GM12878 (cell line): ENCODE data around the gene CCDC12. TPM values are rescaled to one million over a fixed set of nuclear protein-coding genes. Genes with fewer than 3 reads are reported as not detected.

Experiments used
- ATAC-seq: fragments of 200-7000 bp; cut with Tn5 transposase; 3 replicates; pipeline ENCODE4 v1.9.1; 2020; ENCODE audit warnings: mild to moderate bottlenecking, moderate library complexity
- BruUV-seq: library from RNA; stranded (reverse); fragments of 400-500 nt; replicated peaks from 2 replicates; lab custom pipeline; 2021; lab: Mats Ljungman, UMichigan
- CTCF ChIA-PET: fragments of 300-600 bp; sonication (Branson Sonifier 250); formaldehyde crosslinking; extraction: SDS; loops from one replicate; lab custom pipeline; 2021; ENCODE audit warnings: inconsistent platforms; lab: Yijun Ruan, JAX
- POLR2A ChIA-PET: fragments of 350-600 bp; formaldehyde crosslinking; extraction: SDS; loops from one replicate; lab custom pipeline; 2021; ENCODE audit warnings: inconsistent platforms; lab: Charles Lee
- RAD21 ChIA-PET: fragments of 300-600 bp; sonication (Branson Sonifier 250); formaldehyde crosslinking; loops from one replicate; lab custom pipeline; 2023; ENCODE audit warnings: antibody characterized with exemption; ENCODE audit not compliant: unreplicated experiment; lab: Charles Lee
- SMC1A ChIA-PET: fragments of 300-600 bp; sonication (Branson Sonifier 250); formaldehyde crosslinking; loops from one replicate; lab custom pipeline; 2023; ENCODE audit not compliant: unreplicated experiment, uncharacterized antibody; lab: Charles Lee
- DNase-seq: peaks from one replicate; pipeline ENCODE4 v3.0.0-alpha.2; 2011; ENCODE audit warnings: low read depth, low spot score
- FAIRE-seq: peaks from 3 replicates; lab custom pipeline; 2011; peaks lifted over from hg19 to GRCh38; lab: Jason Lieb, UNC
- H2AFZ ChIP-seq: 2 replicates; pipeline ENCODE4 v1.6.0; 2011; ENCODE audit warnings: low read depth, low read length, control low read depth; ENCODE audit not compliant: control insufficient read depth
- H3K27ac ChIP-seq: 2 replicates; pipeline ENCODE4 v1.5.1; 2011; ENCODE audit warnings: control low read depth; ENCODE audit not compliant: control insufficient read depth, insufficient read depth
- H3K27me3 ChIP-seq, 2 experiments: replicated peaks in 1 of 2; 2 replicates each; pipeline versions ENCODE4 v1.6.0 to v1.6.1; 2011; ENCODE audit warnings: low read length in 1 of 2; ENCODE audit not compliant: control insufficient read depth in 2 of 2, insufficient read depth in 2 of 2
- H3K36me3 ChIP-seq, 2 experiments: 2 replicates each; pipeline ENCODE4 v1.5.1; 2011; ENCODE audit warnings: low read length in 1 of 2; ENCODE audit not compliant: control insufficient read depth in 2 of 2, insufficient read depth in 2 of 2
- H3K4me1 ChIP-seq: 2 replicates; pipeline ENCODE4 v1.6.1; 2011; ENCODE audit warnings: mild to moderate bottlenecking, low read length, moderate library complexity, mixed read lengths; ENCODE audit not compliant: control insufficient read depth, insufficient read depth
- H3K4me2 ChIP-seq: 2 replicates; pipeline ENCODE4 v1.6.0; 2011; ENCODE audit warnings: control low read depth; ENCODE audit not compliant: control insufficient read depth, insufficient read depth
- H3K4me3 ChIP-seq: fragments of 200-600 bp; sonication (generic); 2 replicates; pipeline ENCODE4 v1.5.1; 2016
- H3K79me2 ChIP-seq: 2 replicates; pipeline ENCODE4 v1.6.0; 2011; ENCODE audit warnings: low read length; ENCODE audit not compliant: control insufficient read depth, insufficient read depth
- H3K9ac ChIP-seq: 2 replicates; pipeline ENCODE4 v1.8.0; 2011; ENCODE audit warnings: low read length, control low read depth, mixed read lengths; ENCODE audit not compliant: control insufficient read depth, insufficient read depth
- H3K9me3 ChIP-seq: replicated peaks from 3 replicates; pipeline ENCODE4 v1.5.1; 2011; ENCODE audit warnings: mild to moderate bottlenecking, low read length; ENCODE audit not compliant: control insufficient read depth, insufficient read depth
- H4K20me1 ChIP-seq: 2 replicates; pipeline ENCODE4 v1.6.0; 2011; ENCODE audit not compliant: control insufficient read depth, insufficient read depth
- BACH1 ChIP-seq: fragments of 450-650 bp; IDR thresholded peaks from 2 replicates; pipeline ENCODE4 v1.6.1; 2017; ENCODE audit warnings: mild to moderate bottlenecking, borderline replicate concordance
- BHLHE40 ChIP-seq, 2 experiments: fragments of 450-650 bp in 1 of 2; IDR thresholded peaks; 2 replicates each; pipeline ENCODE4 v1.6.1; 2011 to 2017; ENCODE audit warnings: low read depth in 2 of 2, borderline replicate concordance in 1 of 2, improper control_type of control experiment in 1 of 2, low read length in 1 of 2, mild to moderate bottlenecking in 1 of 2
- CHD1 ChIP-seq: IDR thresholded peaks from 2 replicates; pipeline ENCODE4 v1.6.1; 2012; ENCODE audit warnings: low read depth, low read length, improper control_type of control experiment
- CREM ChIP-seq: IDR thresholded peaks from 2 replicates; pipeline ENCODE4 v1.6.1; 2014; ENCODE audit warnings: antibody characterized with exemption, low read depth
- FOS ChIP-seq: IDR thresholded peaks from 3 replicates; pipeline ENCODE4 v1.6.1; 2011; ENCODE audit warnings: borderline replicate concordance; ENCODE audit not compliant: insufficient read length; ENCODE audit errors: extremely low read depth
- FOXK2 ChIP-seq: fragments of 450-650 bp; IDR thresholded peaks from 2 replicates; pipeline ENCODE4 v1.6.1; 2017; ENCODE audit warnings: mild to moderate bottlenecking, moderate library complexity
- NFYA ChIP-seq: IDR thresholded peaks from 2 replicates; pipeline ENCODE4 v1.6.1; 2011; ENCODE audit warnings: low read depth, mild to moderate bottlenecking, low read length, improper control_type of control experiment, borderline replicate concordance
- NR2C2 ChIP-seq: IDR thresholded peaks from 2 replicates; pipeline ENCODE4 v1.6.1; 2011; ENCODE audit warnings: borderline replicate concordance, low read depth; ENCODE audit not compliant: control insufficient read depth, insufficient read length
- NR2F1 ChIP-seq: fragments of 450-650 bp; conservative IDR thresholded peaks from 2 replicates; pipeline ENCODE4 v1.6.1; 2017; ENCODE audit warnings: mild to moderate bottlenecking
- RAD21 ChIP-seq: IDR thresholded peaks from 2 replicates; pipeline ENCODE4 v1.6.1; 2011; ENCODE audit warnings: mild to moderate bottlenecking, low read depth, low read length, moderate library complexity; ENCODE audit not compliant: insufficient read depth
- RCOR1 ChIP-seq: conservative IDR thresholded peaks from 2 replicates; pipeline ENCODE4 v1.6.1; 2012; ENCODE audit warnings: low read depth, low read length, improper control_type of control experiment
- SMAD1 ChIP-seq: fragments of 450-650 bp; IDR thresholded peaks from 2 replicates; pipeline ENCODE4 v1.6.1; 2018; ENCODE audit warnings: mild to moderate bottlenecking, low read depth; ENCODE audit not compliant: partially characterized antibody
- ZZZ3 ChIP-seq: IDR thresholded peaks from 2 replicates; pipeline ENCODE4 v1.6.1; 2011; ENCODE audit warnings: low read depth; ENCODE audit not compliant: control insufficient read depth, insufficient read length
- whole genome bisulfite sequencing: methylation state at CpG from one replicate; pipeline ENCODE4 v1.1.6; 2016; ENCODE audit warnings: low lambda C conversion rate; ENCODE audit not compliant: insufficient replicate concordance, insufficient coverage; ENCODE audit errors: missing lambda C conversion rate; 5-methylcytosine and 5-hydroxymethylcytosine counted together
- in situ Hi-C: fragments of 300-500 bp; cut with MboI; formaldehyde crosslinking; loops from 9 replicates; pipeline ENCODE4 v1.14.3; 2018; ENCODE audit warnings: mixed read lengths
- intact Hi-C: fragments of 100-400 bp; cut with micrococcal nuclease; formaldehyde crosslinking; loops from one replicate; pipeline ENCODE4 v1.14.2; 2022; ENCODE audit not compliant: unreplicated experiment
- polyA plus RNA-seq, 11 experiments: library from polyadenylated mRNA; depleted of rRNA in 4 of 11; unstranded in 6 of 11; stranded (reverse) in 5 of 11; fragments of >200 nt; fragmentation: Nextera tagmentation in 4 of 11; fragmentation: Illumina TruSeq in 1 of 11; extraction: Ambion mirVana in 4 of 11; extraction: Trizol in 1 of 11; gene quantifications; 1 replicate in 1 of 11; 2 replicates in 10 of 11; pipeline versions ENCODE4 v1.2.1 to v1.2.3, GENCODE V29; 2011 to 2016; ENCODE audit warnings: inconsistent platforms in 2 of 11, missing spikeins in 2 of 11, low read depth in 1 of 11
- total RNA-seq, 4 experiments: library from RNA; depleted of rRNA in 3 of 4; stranded (reverse); fragments of >200 nt in 3 of 4; fragmentation: Illumina TruSeq in 1 of 4; extraction: Trizol in 1 of 4; gene quantifications; 2 replicates each; pipeline versions ENCODE4 v1.2.1 to v1.2.3, GENCODE V29; 2013 to 2021
- TF ChIP-seq, protein P1 (sequence below): fragments of 450-650 bp; IDR thresholded peaks from 2 replicates; pipeline ENCODE4 v1.6.1; 2018; ENCODE audit warnings: mild to moderate bottlenecking, low read depth, moderate library complexity; ENCODE audit not compliant: partially characterized antibody
- TF ChIP-seq, protein P2 (sequence below): IDR thresholded peaks from 2 replicates; pipeline ENCODE4 v1.6.1; 2011; ENCODE audit warnings: borderline replicate concordance, low read depth, mild to moderate bottlenecking, moderate library complexity, low read length; ENCODE audit not compliant: insufficient read depth, poor library complexity, severe bottlenecking
- TF ChIP-seq, protein P3 (sequence below): IDR thresholded peaks from 2 replicates; pipeline ENCODE4 v1.6.1; 2011; ENCODE audit warnings: low read depth, mild to moderate bottlenecking, low read length, moderate library complexity, borderline replicate concordance; ENCODE audit errors: extremely low read depth

CCDC12 gene
- total and polyA plus RNA-seq, 10 of the 15 experiments (the other 5 are each of a cell fraction or from before 2014, with no cell fraction given), result 9.2 to 91.4 (median 61.3) TPM

DNA sequence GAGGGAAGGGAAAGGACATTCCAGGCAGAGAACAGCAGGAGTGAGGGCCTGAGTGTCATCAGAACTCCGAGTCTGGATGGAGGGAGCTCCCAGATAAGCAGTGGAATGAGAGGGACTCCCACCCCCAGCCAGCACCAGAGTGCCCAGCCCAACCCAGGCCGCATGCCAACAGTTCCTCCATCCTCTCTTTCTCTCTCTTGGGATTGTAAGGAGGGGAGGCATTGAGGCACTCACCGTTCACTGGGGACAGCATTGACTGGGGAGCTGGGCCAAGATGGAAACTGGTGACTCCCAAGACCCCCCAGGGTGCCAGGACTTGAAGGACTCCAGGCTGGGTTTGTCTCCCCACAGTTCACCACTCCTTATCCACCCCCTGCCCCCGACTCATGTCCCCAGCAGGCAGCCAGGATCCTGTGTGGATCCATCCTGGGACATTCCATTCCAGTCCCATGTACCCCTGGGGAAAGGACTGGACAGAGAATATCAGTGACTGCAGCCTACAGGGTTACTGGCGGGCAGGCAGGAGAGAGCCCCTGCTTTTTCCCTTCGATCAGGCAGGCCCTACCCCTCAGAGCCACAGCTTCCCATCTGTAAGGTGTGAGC lies 83.3 kb downstream of the CCDC12 start:
- POLR2A ChIA-PET, result no interaction called here
- in situ Hi-C loops, result no loop called here

More for the DNA sequence above, 83.3 kb downstream of the CCDC12 start:
- Histone ChIP-seq H3K4me1 (no peaks in the 10 kb centered on the region; the same call in 1 of the 2 replicates), H3K79me2 (no peaks in the 10 kb centered on the region), H3K4me3 (no peak overlapping the region), H3K4me2 (no peak overlapping the region)
- BruUV-seq, result no TSS peak
- no peak for TF ChIP-seq FOS
- no peak for TF ChIP-seq NR2C2
- TF ChIP-seq SMAD1, result no peak
- TF ChIP-seq NFYA, result no peak
- no peak for TF ChIP-seq BACH1
- no peak for TF ChIP-seq RCOR1
- TF ChIP-seq, protein P1, sequence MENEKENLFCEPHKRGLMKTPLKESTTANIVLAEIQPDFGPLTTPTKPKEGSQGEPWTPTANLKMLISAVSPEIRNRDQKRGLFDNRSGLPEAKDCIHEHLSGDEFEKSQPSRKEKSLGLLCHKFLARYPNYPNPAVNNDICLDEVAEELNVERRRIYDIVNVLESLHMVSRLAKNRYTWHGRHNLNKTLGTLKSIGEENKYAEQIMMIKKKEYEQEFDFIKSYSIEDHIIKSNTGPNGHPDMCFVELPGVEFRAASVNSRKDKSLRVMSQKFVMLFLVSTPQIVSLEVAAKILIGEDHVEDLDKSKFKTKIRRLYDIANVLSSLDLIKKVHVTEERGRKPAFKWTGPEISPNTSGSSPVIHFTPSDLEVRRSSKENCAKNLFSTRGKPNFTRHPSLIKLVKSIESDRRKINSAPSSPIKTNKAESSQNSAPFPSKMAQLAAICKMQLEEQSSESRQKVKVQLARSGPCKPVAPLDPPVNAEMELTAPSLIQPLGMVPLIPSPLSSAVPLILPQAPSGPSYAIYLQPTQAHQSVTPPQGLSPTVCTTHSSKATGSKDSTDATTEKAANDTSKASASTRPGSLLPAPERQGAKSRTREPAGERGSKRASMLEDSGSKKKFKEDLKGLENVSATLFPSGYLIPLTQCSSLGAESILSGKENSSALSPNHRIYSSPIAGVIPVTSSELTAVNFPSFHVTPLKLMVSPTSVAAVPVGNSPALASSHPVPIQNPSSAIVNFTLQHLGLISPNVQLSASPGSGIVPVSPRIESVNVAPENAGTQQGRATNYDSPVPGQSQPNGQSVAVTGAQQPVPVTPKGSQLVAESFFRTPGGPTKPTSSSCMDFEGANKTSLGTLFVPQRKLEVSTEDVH, result no peak
- no peak for TF ChIP-seq CREM
- no peak for TF ChIP-seq ZZZ3
- TF ChIP-seq CHD1, result no peak
- TF ChIP-seq BHLHE40 (IDR thresholded peaks at IDR 0.05; ENCODE audit: borderline replicate concordance in 1 of 2, low read depth in 2 of 2, low read length in 1 of 2), result no peak
- TF ChIP-seq, protein P2, sequence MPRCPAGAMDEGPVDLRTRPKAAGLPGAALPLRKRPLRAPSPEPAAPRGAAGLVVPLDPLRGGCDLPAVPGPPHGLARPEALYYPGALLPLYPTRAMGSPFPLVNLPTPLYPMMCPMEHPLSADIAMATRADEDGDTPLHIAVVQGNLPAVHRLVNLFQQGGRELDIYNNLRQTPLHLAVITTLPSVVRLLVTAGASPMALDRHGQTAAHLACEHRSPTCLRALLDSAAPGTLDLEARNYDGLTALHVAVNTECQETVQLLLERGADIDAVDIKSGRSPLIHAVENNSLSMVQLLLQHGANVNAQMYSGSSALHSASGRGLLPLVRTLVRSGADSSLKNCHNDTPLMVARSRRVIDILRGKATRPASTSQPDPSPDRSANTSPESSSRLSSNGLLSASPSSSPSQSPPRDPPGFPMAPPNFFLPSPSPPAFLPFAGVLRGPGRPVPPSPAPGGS, result no peak
- TF ChIP-seq, protein P3, sequence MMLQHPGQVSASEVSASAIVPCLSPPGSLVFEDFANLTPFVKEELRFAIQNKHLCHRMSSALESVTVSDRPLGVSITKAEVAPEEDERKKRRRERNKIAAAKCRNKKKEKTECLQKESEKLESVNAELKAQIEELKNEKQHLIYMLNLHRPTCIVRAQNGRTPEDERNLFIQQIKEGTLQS, result no peak
- no peak for TF ChIP-seq RAD21
- TF ChIP-seq NR2F1, result no peak
- no peak for TF ChIP-seq FOXK2
- TF ChIP-seq, all 136 proteins: peak for 0
- H3K9ac ChIP-seq, result no peak overlapping the region
- H3K36me3 ChIP-seq, result no peaks in the 10 kb centered on the region
- DNase-seq (no peak), FAIRE-seq (no peak), ATAC-seq (no peak)
- H3K9me3 ChIP-seq, result no peaks in the 10 kb centered on the region
- H3K27ac ChIP-seq, result no peak overlapping the region
- ChIA-PET RAD21 (interaction anchor here (0.6 to 1.8 kb wide), 4 partner anchors 16 to 553 kb away, joined by 3 to 4 read pairs (median 4); no protein-coding TSS in a partner anchor), SMC1A (interaction anchor here (0.7 kb wide), 1 partner anchor 183 kb away, joined by 4 read pairs; no protein-coding TSS in a partner anchor), CTCF (interaction anchor here (0.6 to 1.9 kb wide), 4 partner anchors 16 to 197 kb away, joined by 3 to 4 read pairs (median 3); partner anchors contain the start of gene PTH1R)
- peaks cover 2 to 3% of the 10 kb centered on the region in 2 experiments; a peak in 3 of 4 replicates for H3K27me3 ChIP-seq
- peaks cover 3% of the 10 kb centered on the region; the same call in 1 of the 2 replicates for H4K20me1 ChIP-seq
- H2AFZ ChIP-seq, result no peak overlapping the region
- WGBS, result 24% methylated on average over 6 of the region's 6 CpGs
- intact Hi-C loops, result no loop called here
